H1 (cell line): ENCODE measurements around the gene SENP2.

Experiments
- CHD2 ChIP-seq: IDR thresholded peaks from 2 replicates; pipeline ENCODE4 v1.6.1; 2012; ENCODE audit warnings: low read length, improper control_type of control experiment
- TAF7 ChIP-seq: optimal IDR thresholded peaks from 2 replicates; pipeline ENCODE3; 2011; ENCODE audit warnings: low read depth, mild to moderate bottlenecking, inconsistent platforms, low read length, moderate library complexity, borderline replicate concordance

GRCh38 chr3:185656321-185656840, 70.3 kb downstream of the SENP2 start:
- TF ChIP-seq CHD2: no peak
- no peak for TF ChIP-seq TAF7
